H9 (cell line): ENCODE measurements around the gene KCNMB4. TPM values are rescaled to one million over a fixed set of nuclear protein-coding genes. Genes with fewer than 3 reads are reported as not detected.

ENCODE experiments used
- DNase-seq: peaks from one replicate; pipeline ENCODE4 v3.0.0-alpha.2; 2017
- H2AFZ ChIP-seq: one replicate; pipeline ENCODE4 v1.6.1; 2013; ENCODE audit warnings: mild to moderate bottlenecking, low read length, control low read depth, moderate library complexity
- H2AK5ac ChIP-seq: 2 replicates; pipeline ENCODE4 v1.6.1; 2013; ENCODE audit warnings: low read length, control low read depth, mixed read lengths; ENCODE audit not compliant: insufficient read length
- H2BK120ac ChIP-seq: one replicate; pipeline ENCODE4 v1.6.1; 2013; ENCODE audit warnings: low read depth, mild to moderate bottlenecking, low read length, control low read depth, inconsistent platforms; ENCODE audit not compliant: poor library complexity, severe bottlenecking
- H2BK12ac ChIP-seq: 2 replicates; pipeline ENCODE4 v1.6.1; 2013; ENCODE audit warnings: low read length, control low read depth, mixed read lengths, low read depth; ENCODE audit not compliant: insufficient read length
- H2BK15ac ChIP-seq: 2 replicates; pipeline ENCODE4 v1.6.1; 2013; ENCODE audit warnings: low read depth, low read length, control low read depth
- H2BK20ac ChIP-seq: one replicate; pipeline ENCODE4 v1.6.1; 2013; ENCODE audit warnings: low read depth, mild to moderate bottlenecking, low read length, control low read depth, inconsistent platforms; ENCODE audit not compliant: poor library complexity, severe bottlenecking
- H2BK5ac ChIP-seq: 2 replicates; pipeline ENCODE4 v1.6.1; 2013; ENCODE audit warnings: low read length, control low read depth, mixed read lengths; ENCODE audit not compliant: insufficient read length
- H3K14ac ChIP-seq: 2 replicates; pipeline ENCODE4 v1.6.1; 2013; ENCODE audit warnings: low read length, control low read depth; ENCODE audit not compliant: insufficient read depth
- H3K18ac ChIP-seq: 2 replicates; pipeline ENCODE4 v1.6.1; 2013; ENCODE audit warnings: low read depth, mild to moderate bottlenecking, mixed read lengths, low read length, control low read depth; ENCODE audit not compliant: insufficient read length
- H3K23ac ChIP-seq: 2 replicates; pipeline ENCODE4 v1.6.1; 2013; ENCODE audit warnings: low read length, control low read depth, mixed read lengths, low read depth; ENCODE audit not compliant: insufficient read length
- H3K23me2 ChIP-seq: 2 replicates; pipeline ENCODE4 v1.6.1; 2013; ENCODE audit warnings: low read depth, mild to moderate bottlenecking, mixed read lengths, low read length, control low read depth; ENCODE audit not compliant: insufficient read length, poor library complexity, severe bottlenecking
- H3K27ac ChIP-seq: 2 replicates; pipeline ENCODE4 v1.5.1; 2013; ENCODE audit warnings: low read length, control low read depth, mixed read lengths, low read depth; ENCODE audit not compliant: insufficient read length
- H3K27me3 ChIP-seq: 2 replicates; pipeline ENCODE4 v1.6.1; 2013; ENCODE audit warnings: low read length, control low read depth, inconsistent platforms; ENCODE audit not compliant: insufficient read depth
- H3K4ac ChIP-seq: 2 replicates; pipeline ENCODE4 v1.6.1; 2013; ENCODE audit warnings: low read depth, mild to moderate bottlenecking, control low read depth, inconsistent platforms, low read length, moderate library complexity
- H3K4me1 ChIP-seq: 2 replicates; pipeline ENCODE4 v1.6.1; 2013; ENCODE audit warnings: low read length, control low read depth, inconsistent platforms; ENCODE audit not compliant: insufficient read depth
- H3K4me2 ChIP-seq: 2 replicates; pipeline ENCODE4 v1.6.1; 2013; ENCODE audit warnings: low read length, control low read depth, mixed read lengths; ENCODE audit not compliant: insufficient read length, insufficient read depth
- H3K56ac ChIP-seq: 2 replicates; pipeline ENCODE4 v1.6.1; 2013; ENCODE audit warnings: low read depth, mild to moderate bottlenecking, mixed read lengths, low read length, control low read depth; ENCODE audit not compliant: insufficient read length
- H3K79me1 ChIP-seq: 2 replicates; pipeline ENCODE4 v1.6.1; 2013; ENCODE audit warnings: low read depth, mild to moderate bottlenecking, moderate library complexity, low read length, control low read depth, inconsistent platforms; ENCODE audit not compliant: insufficient read depth, poor library complexity, severe bottlenecking
- H3K79me2 ChIP-seq: 2 replicates; pipeline ENCODE4 v1.6.1; 2013; ENCODE audit warnings: low read length, control low read depth, inconsistent platforms; ENCODE audit not compliant: insufficient read depth
- H3K9ac ChIP-seq: 2 replicates; pipeline ENCODE4 v1.6.1; 2013; ENCODE audit warnings: low read length, control low read depth, mixed read lengths; ENCODE audit not compliant: insufficient read length; ENCODE audit errors: extremely low read depth
- H3K9me3 ChIP-seq: one replicate; pipeline ENCODE4 v1.6.1; 2013; ENCODE audit warnings: low read depth, low read length, inconsistent platforms; ENCODE audit not compliant: control insufficient read depth
- H3T11ph ChIP-seq: one replicate; pipeline ENCODE4 v1.6.1; 2013; ENCODE audit warnings: mild to moderate bottlenecking, low read length, control low read depth, inconsistent platforms
- H4K20me1 ChIP-seq: one replicate; pipeline ENCODE4 v1.6.1; 2013; ENCODE audit not compliant: control insufficient read depth, insufficient read length, insufficient read depth
- H4K5ac ChIP-seq: 2 replicates; pipeline ENCODE4 v1.6.1; 2013; ENCODE audit warnings: low read depth, mild to moderate bottlenecking, mixed read lengths, low read length, control low read depth; ENCODE audit not compliant: insufficient read length
- H4K8ac ChIP-seq: replicated peaks from 2 replicates; pipeline ENCODE4 v1.6.1; 2013; ENCODE audit warnings: low read length, control low read depth, mixed read lengths, low read depth; ENCODE audit not compliant: insufficient read length
- H4K91ac ChIP-seq: 2 replicates; pipeline ENCODE4 v1.6.1; 2013; ENCODE audit warnings: low read depth, mild to moderate bottlenecking, moderate library complexity, mixed read lengths, low read length, control low read depth; ENCODE audit not compliant: insufficient read length
- H3K27ac Mint-ChIP-seq, 3 experiments: 2 replicates in 2 of 3; 3 replicates in 1 of 3; pipeline ENCODE4 v1.8.0; 2020 to 2021; ENCODE audit warnings: mixed read lengths in 3 of 3, mild to moderate bottlenecking in 1 of 3, moderate library complexity in 1 of 3
- H3K27me3 Mint-ChIP-seq: 2 replicates; pipeline ENCODE4 v1.8.0; 2021; ENCODE audit warnings: low read depth, mild to moderate bottlenecking, moderate library complexity, mixed read lengths
- H3K36me3 Mint-ChIP-seq, 3 experiments: 2 replicates in 2 of 3; 3 replicates in 1 of 3; pipeline ENCODE4 v1.8.0; 2020 to 2021; ENCODE audit warnings: low read depth in 3 of 3, mixed read lengths in 3 of 3; ENCODE audit not compliant: insufficient read depth in 1 of 3
- H3K4me1 Mint-ChIP-seq, 2 experiments: 2 replicates each; pipeline ENCODE4 v1.8.0; 2020; ENCODE audit warnings: mixed read lengths in 2 of 2
- H3K4me3 Mint-ChIP-seq, 2 experiments: 2 replicates in 1 of 2; 3 replicates in 1 of 2; pipeline ENCODE4 v1.8.0; 2020 to 2021; ENCODE audit warnings: mild to moderate bottlenecking in 2 of 2, mixed read lengths in 2 of 2, moderate library complexity in 1 of 2
- H3K9me3 Mint-ChIP-seq, 2 experiments: 2 replicates in 1 of 2; 3 replicates in 1 of 2; pipeline ENCODE4 v1.8.0; 2020; ENCODE audit warnings: mild to moderate bottlenecking in 2 of 2, mixed read lengths in 2 of 2, moderate library complexity in 1 of 2
- CTCF ChIP-seq: fragments of 200-600 bp; sonication (generic); conservative IDR thresholded peaks from 3 replicates; pipeline ENCODE4 v1.8.0; 2021; ENCODE audit warnings: antibody characterized with exemption, mild to moderate bottlenecking
- WGBS: extraction: QIAGEN DNeasy Blood & Tissue Kit; methylation state at CpG from one replicate; pipeline ENCODE4 v1.1.7; 2013; ENCODE audit warnings: missing lambda C conversion rate, low lambda C conversion rate, mixed read lengths; ENCODE audit not compliant: insufficient read length; ENCODE audit errors: extremely low coverage; 5-methylcytosine and 5-hydroxymethylcytosine counted together
- total RNA-seq: library from RNA; stranded (reverse); gene quantifications from 2 replicates; pipeline ENCODE4 v1.2.1, GENCODE V29; 2021

KCNMB4 gene
- total RNA-seq, 1 experiment from 2014 or later = 16.2 TPM

- Histone ChIP-seq H3K4ac (no peak overlapping the region), H3K4me1 (no peaks in the 10 kb centered on the region), H3K18ac (no peak overlapping the region), H4K8ac (no peak overlapping the region), H2BK120ac (no peak overlapping the region), H3K79me1 (no peaks in the 10 kb centered on the region), H3T11ph (no peak overlapping the region), H2BK15ac (no peak overlapping the region), H3K9me3 (no peaks in the 10 kb centered on the region), H4K5ac (no peak overlapping the region), H3K79me2 (0 out of 2 replicates have a peak, but pooled peaks cover 2% of the 10 kb centered on the region), H2BK5ac (no peak overlapping the region), H3K4me2 (no peak overlapping the region), H2AK5ac (no peak overlapping the region), H3K23ac (no peak overlapping the region), H2AFZ (no peak overlapping the region), H3K14ac (no peak overlapping the region), H3K27ac (no peak overlapping the region), H3K9ac (no peak overlapping the region), H2BK12ac (no peak overlapping the region), H2BK20ac (no peak overlapping the region), H3K23me2 (no peaks in the 10 kb centered on the region), H3K56ac (no peak overlapping the region), H4K91ac (no peak overlapping the region), H4K20me1 (no peaks in the 10 kb centered on the region), H3K27me3 (no peaks in the 10 kb centered on the region)
- no CpG with 5 or more reads among the region's 3 CpGs for WGBS
- Mint-ChIP-seq H3K27me3 (no peaks in the 10 kb centered on the region), H3K4me3 (no peak overlapping the region), H3K4me1 (peaks cover 0 to 3% of the 10 kb centered on the region in 2 experiments; a peak in 1 of 4 replicates), H3K27ac (no peak overlapping the region), H3K36me3 (peaks cover 6 to 27% (median 11%) of the 10 kb centered on the region in 3 experiments), H3K9me3 (no peaks in the 10 kb centered on the region)
- no peak for DNase-seq
- no peak for TF ChIP-seq CTCF
Observed at GRCh38 chr12:70417121-70417520, 51.0 kb downstream of the KCNMB4 start.
